Calu3 (cell line): Measurements from ENCODE around the gene SPRN. TPM values are rescaled to one million over a fixed set of nuclear protein-coding genes. Genes with fewer than 3 reads are reported as not detected.
"Not testable (repeated sequence)": the region's sequence is repeated elsewhere in the genome, so short reads cannot be mapped to it uniquely, and the experiment has no call there.

Experiments
- Bru-seq: library from RNA; stranded (reverse); fragments of 400-500 nt; gene quantifications from one replicate; lab custom pipeline; 2021; lab: Mats Ljungman, UMichigan
- BruChase-seq, 2 experiments: library from RNA; stranded (reverse); fragments of 400-500 nt; gene quantifications; one replicate each; lab custom pipeline; 2021; lab: Mats Ljungman, UMichigan
- BruUV-seq: library from RNA; stranded (reverse); fragments of 400-500 nt; replicated peaks from 2 replicates; lab custom pipeline; 2021; lab: Mats Ljungman, UMichigan
- CTCF ChIA-PET: fragments of 300-600 bp; sonication (Branson Sonifier 250); formaldehyde crosslinking; loops from one replicate; lab custom pipeline; 2022; ENCODE audit warnings: antibody characterized with exemption; lab: Charles Lee
- DNase-seq: peaks from one replicate; pipeline ENCODE4 v3.0.0; 2022
- H3K27ac Mint-ChIP-seq: one replicate; pipeline ENCODE4 v1.8.0; 2022; ENCODE audit warnings: mixed read lengths; ENCODE audit not compliant: unreplicated experiment
- H3K27me3 Mint-ChIP-seq: one replicate; pipeline ENCODE4 v1.8.0; 2022; ENCODE audit warnings: mixed read lengths; ENCODE audit not compliant: unreplicated experiment
- H3K36me3 Mint-ChIP-seq: one replicate; pipeline ENCODE4 v1.8.0; 2022; ENCODE audit warnings: mild to moderate bottlenecking, moderate library complexity, mixed read lengths; ENCODE audit not compliant: insufficient read depth, unreplicated experiment
- H3K4me1 Mint-ChIP-seq: one replicate; pipeline ENCODE4 v1.8.0; 2022; ENCODE audit warnings: mild to moderate bottlenecking, low read depth, mixed read lengths; ENCODE audit not compliant: unreplicated experiment
- H3K4me3 Mint-ChIP-seq: one replicate; pipeline ENCODE4 v1.8.0; 2022; ENCODE audit warnings: mild to moderate bottlenecking, low read depth, moderate library complexity, mixed read lengths; ENCODE audit not compliant: unreplicated experiment
- H3K9me3 Mint-ChIP-seq: one replicate; pipeline ENCODE4 v1.8.0; 2022; ENCODE audit warnings: low read depth, mixed read lengths; ENCODE audit not compliant: unreplicated experiment
- intact Hi-C: fragments of 100-400 bp; cut with micrococcal nuclease; formaldehyde crosslinking; loops from one replicate; pipeline ENCODE4 v1.10.0; 2022; ENCODE audit not compliant: unreplicated experiment
- long read RNA-seq: library from polyadenylated mRNA; stranded (forward); transcript quantifications from one replicate; pipeline ENCODE4 v2.0.0, GENCODE V29; 2022
- total RNA-seq: library from RNA; stranded (reverse); gene quantifications from 2 replicates; pipeline ENCODE4 v1.2.3, GENCODE V29; 2022
- TF ChIP-seq, protein P1 (sequence below): fragments of 200-600 bp; IDR thresholded peaks from one replicate; pipeline ENCODE4 v1.8.0; 2022; ENCODE audit warnings: antibody characterized with exemption; ENCODE audit not compliant: unreplicated experiment

SPRN gene, protein sequence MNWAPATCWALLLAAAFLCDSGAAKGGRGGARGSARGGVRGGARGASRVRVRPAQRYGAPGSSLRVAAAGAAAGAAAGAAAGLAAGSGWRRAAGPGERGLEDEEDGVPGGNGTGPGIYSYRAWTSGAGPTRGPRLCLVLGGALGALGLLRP
- total RNA-seq, result 0.15 TPM in 1 of 2 replicates, not detected in the other
- Bru-seq, nascent RNA, result not detected
- percentile 26 among the genes with signal in this experiment for BruChase-seq, experiment 1, labeled RNA remaining after a 6-hour chase
- BruChase-seq, experiment 2, labeled RNA remaining after a 2-hour chase, result percentile 22 among the genes with signal in this experiment
- long read RNA-seq, result 0 reads

DNA sequence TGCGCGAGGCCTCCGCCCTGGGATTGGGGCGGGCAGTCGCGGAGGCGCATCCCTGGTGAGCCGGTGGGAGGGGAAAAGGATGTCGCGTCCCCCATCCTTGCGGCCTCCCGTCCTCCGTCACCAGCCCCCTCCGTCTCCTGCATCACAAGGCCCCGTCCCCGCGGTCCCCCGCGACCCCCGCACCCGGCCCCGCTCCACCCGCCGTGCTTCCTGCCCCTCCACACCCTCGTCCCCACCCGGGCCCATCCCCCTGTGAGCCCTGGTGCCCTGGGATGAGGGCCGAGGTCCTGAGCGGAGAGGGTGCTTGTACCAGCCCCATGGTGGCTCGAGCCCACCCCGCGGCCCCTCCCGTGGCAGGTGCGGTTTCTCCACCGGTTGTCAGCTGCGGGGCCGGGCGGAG is at the start of gene SPRN:
Gene SPRN, minus strand, starts transcription at position 25 of the 400 bp plus-strand sequence. CDS start 944 bp downstream, outside the sequence.
- H3K4me3 Mint-ChIP-seq, CTCF ChIA-PET: not testable (repeated sequence)

DNA sequence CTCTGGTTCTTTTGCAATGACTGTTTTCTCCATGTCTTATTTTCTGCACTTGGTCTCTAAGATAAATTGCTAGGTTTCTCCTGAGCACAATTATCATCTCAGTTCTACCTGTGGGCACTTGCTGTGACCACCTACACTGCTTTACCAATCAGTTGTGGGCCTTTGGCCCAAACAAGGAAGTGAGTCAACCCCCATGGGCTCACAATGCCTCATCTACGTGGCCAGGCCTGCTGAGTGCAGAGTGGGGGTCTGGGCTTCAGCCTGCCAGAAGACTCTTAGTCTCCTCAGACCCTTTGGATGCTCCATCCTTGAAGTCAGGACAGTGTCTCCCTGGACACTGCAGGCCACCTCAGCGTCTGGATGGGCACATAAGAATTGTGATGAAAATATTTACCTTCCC is 49.6 kb upstream of the SPRN start:
- Mint-ChIP-seq H3K4me3 (no peak overlapping the region), H3K4me1 (no peaks in the 10 kb centered on the region), H3K9me3 (no peaks in the 10 kb centered on the region), H3K27ac (no peak overlapping the region), H3K27me3 (no peaks in the 10 kb centered on the region), H3K36me3 (no peaks in the 10 kb centered on the region)
- TF ChIP-seq, protein P1, sequence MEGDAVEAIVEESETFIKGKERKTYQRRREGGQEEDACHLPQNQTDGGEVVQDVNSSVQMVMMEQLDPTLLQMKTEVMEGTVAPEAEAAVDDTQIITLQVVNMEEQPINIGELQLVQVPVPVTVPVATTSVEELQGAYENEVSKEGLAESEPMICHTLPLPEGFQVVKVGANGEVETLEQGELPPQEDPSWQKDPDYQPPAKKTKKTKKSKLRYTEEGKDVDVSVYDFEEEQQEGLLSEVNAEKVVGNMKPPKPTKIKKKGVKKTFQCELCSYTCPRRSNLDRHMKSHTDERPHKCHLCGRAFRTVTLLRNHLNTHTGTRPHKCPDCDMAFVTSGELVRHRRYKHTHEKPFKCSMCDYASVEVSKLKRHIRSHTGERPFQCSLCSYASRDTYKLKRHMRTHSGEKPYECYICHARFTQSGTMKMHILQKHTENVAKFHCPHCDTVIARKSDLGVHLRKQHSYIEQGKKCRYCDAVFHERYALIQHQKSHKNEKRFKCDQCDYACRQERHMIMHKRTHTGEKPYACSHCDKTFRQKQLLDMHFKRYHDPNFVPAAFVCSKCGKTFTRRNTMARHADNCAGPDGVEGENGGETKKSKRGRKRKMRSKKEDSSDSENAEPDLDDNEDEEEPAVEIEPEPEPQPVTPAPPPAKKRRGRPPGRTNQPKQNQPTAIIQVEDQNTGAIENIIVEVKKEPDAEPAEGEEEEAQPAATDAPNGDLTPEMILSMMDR, result no peak
- no peak for DNase-seq
- no TSS peak for BruUV-seq
- CTCF ChIA-PET, result no interaction called here
- intact Hi-C loops, result no loop called here

More for the DNA sequence above, at the start of gene SPRN:
- intact Hi-C loops, H3K27me3 Mint-ChIP-seq, H3K27ac Mint-ChIP-seq, H3K9me3 Mint-ChIP-seq, BruUV-seq, DNase-seq, H3K4me1 Mint-ChIP-seq: not testable (repeated sequence)
- H3K36me3 Mint-ChIP-seq, result peaks cover 14% of the 10 kb centered on the region

DNA sequence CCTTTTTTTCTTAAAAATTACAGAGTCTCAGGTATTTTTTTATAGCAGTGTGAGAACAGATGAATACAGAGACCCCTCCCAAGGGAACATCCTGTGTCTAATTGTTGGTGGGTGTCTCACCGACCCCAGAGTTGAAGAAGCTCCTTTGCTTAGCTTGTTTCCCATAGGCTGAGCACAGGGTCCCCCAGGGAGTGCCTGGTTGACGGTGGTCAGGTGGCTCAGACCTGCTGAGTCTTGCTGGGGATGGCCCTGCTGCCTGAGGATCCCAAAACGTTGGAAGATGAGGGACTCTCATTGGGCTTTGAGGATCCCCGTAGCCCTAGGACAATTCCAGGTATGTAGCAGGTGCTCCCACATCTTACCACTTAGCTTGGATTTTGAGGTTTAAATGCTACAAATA is 48.8 kb upstream of the SPRN start:
- H3K4me3 Mint-ChIP-seq, result no peak overlapping the region
- H3K4me1 Mint-ChIP-seq, result no peaks in the 10 kb centered on the region
- BruUV-seq, result no TSS peak
- TF ChIP-seq, protein P1, result no peak
- no peak for DNase-seq
- intact Hi-C loops, result no loop called here
- peaks cover 3% of the 10 kb centered on the region for H3K36me3 Mint-ChIP-seq
- H3K27me3 Mint-ChIP-seq, result no peaks in the 10 kb centered on the region
- H3K27ac Mint-ChIP-seq, result no peak overlapping the region
- H3K9me3 Mint-ChIP-seq, result peaks cover 2% of the 10 kb centered on the region
- CTCF ChIA-PET, result no interaction called here

DNA sequence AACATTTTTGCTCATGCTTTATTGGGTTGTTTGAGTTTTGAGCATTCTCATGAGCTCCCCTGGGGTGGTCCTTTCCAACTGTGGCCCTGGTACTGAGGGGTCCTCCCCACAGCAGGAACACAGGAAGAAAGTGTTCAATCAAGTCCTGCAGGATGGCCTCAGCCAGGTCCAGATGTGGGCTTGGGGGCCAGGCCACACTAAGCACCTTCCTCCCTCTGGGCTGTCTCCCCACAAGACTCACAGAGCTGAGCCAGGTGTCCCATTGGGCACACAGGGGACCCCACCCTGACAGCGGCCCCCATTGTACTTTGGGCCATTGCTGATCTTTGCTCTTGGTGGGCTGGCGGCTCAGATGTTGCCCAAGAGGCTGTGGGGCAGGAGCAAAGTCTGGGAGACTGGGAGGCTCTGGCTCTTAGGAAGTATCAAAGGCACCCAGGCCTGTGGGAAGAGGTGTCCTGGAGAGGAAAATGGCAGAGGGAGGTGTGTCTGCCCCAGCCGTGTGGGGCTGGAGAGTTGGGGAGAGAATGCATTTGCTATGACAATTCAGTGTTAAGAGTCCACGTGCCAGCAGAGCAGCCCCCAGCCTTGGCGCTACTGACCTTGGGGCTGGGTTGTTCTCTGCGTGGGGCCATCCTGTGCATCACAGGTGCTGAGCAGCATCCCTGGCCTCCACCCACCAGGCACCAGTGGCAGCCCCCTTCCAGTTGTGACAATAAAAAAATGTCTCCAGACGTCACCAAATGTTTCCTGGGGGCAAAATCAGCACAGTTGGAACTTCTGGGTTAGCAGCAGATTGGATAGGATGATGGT is 47.1 kb upstream of the SPRN start:
- H3K36me3 Mint-ChIP-seq, result peaks cover 5% of the 10 kb centered on the region
- no peaks in the 10 kb centered on the region for H3K27me3 Mint-ChIP-seq
- no peaks in the 10 kb centered on the region for H3K4me1 Mint-ChIP-seq
- intact Hi-C loops, result no loop called here
- no peak for DNase-seq
- H3K27ac Mint-ChIP-seq, result no peak overlapping the region
- CTCF ChIA-PET, result no interaction called here
- TF ChIP-seq, protein P1, result no peak
- H3K9me3 Mint-ChIP-seq, result peaks cover 3% of the 10 kb centered on the region
- BruUV-seq, result no TSS peak
- no peak overlapping the region for H3K4me3 Mint-ChIP-seq

DNA sequence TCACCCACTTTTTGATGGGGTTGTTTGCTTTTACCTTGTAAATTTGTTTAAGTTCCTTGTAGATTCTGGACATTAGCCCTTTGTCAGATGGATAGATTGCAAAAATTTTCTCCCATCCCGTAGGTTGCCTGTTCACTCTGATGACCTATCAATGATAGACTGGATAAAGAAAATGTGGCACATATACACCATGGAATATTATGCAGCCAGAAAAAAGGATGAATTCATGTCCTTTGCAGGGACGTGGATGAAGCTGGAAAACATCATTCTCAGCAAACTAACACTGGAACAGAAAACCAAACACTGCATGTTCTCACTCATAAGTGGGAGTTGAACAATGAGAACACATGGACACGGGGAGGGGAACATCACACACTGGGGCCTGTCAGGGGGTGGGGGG is 44.8 kb upstream of the SPRN start:
- H3K4me3 Mint-ChIP-seq, H3K27me3 Mint-ChIP-seq, H3K4me1 Mint-ChIP-seq, H3K36me3 Mint-ChIP-seq, H3K9me3 Mint-ChIP-seq, CTCF ChIA-PET, H3K27ac Mint-ChIP-seq, DNase-seq, BruUV-seq, intact Hi-C loops: not testable (repeated sequence)
